ENCODE measurements around the gene HOXB9.
A peak's percentile ranks its signal among the peaks of the same experiment; 100 is the strongest.

HOXB9 gene

DNA sequence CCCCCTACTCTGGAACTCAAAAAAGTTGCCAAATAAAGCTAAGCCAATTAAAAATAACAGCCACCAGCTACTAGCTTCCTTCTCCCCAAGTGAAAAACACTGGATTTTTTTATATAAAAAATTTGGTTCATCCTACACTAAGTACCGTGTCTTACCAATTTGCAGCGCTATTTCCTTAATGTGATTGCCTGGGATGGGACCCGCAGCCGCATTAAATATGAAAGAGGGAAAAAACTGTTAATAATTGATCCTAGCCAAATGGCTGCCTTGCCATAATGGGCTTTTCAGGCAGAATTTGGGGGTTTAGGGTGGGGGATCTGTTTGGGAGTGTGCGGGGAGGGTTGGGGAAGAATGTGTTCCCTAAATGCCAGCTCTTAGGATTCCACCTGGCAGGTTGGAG is 2.0 kb downstream of the HOXB9 start:
- no peak for DNase-seq (ENCODE audit: low spot score)

GRCh38 chr17:48623583-48623982 is 2.6 kb downstream of the HOXB9 start:
- no peak for DNase-seq (ENCODE audit: low spot score)

DNA sequence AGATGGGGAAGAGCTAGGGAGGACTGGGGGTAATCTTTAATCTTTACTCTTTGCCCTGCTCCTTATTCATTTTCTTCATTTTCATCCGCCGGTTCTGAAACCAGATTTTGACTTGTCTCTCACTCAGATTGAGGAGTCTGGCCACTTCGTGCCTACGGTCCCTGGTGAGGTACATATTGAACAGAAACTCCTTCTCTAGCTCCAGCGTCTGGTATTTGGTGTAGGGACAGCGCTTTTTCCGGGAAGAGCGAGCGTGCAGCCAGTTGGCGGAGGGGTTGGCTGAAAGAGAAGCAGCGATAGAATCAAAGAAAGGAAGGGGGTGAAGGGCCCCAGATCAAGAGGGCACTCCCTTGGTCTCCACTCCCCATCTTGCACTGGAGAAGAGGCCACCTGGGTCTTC is 3.3 kb downstream of the HOXB9 start:
- no peak for DNase-seq (ENCODE audit: low spot score)

DNA sequence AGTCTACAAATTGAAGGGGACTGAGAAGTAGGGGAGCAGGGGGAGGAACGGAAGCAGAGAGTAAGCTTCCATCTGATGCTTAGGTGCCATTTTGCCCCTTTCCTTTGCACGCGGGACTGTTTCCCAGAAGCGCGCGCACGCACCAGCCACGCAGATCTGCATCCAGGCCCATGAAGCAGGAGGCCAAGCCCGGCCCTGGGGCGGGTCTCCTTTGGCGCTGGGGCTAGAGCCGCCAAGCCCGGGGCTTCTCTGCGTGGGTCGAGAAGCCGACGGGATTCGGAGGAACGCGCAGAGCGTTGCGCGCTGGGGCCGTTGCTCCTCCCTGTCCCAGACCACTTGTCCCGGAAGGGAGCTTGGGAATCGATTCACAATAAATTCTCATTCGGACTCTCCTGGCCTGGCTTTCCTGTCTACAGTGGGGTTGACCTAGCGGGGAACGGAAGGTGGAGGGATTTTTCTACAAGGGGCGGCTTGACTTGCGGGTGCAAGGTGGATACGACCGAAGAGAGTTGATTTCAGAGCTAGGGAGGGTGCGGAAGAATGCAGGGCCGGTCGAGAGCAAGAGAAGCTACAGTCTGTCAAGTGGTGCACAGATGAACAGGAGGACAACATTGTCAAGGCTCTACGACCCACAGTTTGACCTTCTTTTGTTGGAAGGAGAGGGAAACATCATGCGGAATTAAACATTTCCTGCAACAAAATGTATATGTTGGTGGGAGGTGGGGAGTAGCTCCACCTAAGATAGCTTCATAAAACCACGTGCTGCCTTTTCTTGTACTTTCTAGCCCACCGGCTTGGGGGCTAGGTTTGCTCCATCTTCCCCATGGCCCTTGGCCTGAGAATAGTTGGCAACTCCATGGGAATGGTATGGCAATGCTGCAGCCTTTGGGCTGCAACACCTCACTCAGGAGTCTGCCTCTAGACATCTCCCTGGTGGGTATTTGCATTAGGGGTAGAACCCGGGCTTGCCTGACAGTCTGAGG is 4.5 kb downstream of the HOXB9 start:
- no peak for DNase-seq (ENCODE audit: low spot score)

DNA sequence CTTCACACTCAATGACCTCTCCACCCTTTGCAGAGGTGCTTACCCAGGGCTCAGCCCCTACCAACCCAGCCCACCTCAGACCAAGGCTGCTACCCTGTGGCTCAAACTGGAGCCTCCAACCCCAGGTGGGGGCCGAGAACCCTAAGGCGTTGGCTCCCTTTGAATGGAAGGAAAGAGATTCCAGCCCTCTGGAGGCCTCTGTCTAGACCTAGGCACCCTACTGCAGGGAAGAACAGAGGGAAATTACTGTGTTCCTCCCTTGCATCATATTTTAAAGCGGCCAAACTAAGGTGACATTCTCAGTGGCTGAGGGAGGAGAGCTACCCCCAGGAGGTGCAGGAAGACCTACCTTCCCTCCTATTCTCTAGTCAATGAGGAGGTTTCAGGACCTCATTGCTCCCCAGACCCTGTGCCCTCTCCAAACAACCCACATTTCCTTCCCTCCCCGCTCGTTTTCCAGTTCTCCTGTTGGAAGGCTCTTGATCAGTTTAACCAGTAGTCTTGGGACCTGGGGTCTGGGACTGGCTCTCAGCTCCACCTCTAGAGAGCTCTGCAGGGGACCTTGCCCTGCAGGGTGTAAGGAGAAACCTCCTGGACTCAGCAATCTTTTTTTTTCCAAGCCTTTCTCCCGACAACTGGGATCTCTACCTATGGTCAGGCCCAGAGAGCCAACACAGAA is 5.6 kb downstream of the HOXB9 start:
- no peak for DNase-seq (ENCODE audit: low spot score)

DNA sequence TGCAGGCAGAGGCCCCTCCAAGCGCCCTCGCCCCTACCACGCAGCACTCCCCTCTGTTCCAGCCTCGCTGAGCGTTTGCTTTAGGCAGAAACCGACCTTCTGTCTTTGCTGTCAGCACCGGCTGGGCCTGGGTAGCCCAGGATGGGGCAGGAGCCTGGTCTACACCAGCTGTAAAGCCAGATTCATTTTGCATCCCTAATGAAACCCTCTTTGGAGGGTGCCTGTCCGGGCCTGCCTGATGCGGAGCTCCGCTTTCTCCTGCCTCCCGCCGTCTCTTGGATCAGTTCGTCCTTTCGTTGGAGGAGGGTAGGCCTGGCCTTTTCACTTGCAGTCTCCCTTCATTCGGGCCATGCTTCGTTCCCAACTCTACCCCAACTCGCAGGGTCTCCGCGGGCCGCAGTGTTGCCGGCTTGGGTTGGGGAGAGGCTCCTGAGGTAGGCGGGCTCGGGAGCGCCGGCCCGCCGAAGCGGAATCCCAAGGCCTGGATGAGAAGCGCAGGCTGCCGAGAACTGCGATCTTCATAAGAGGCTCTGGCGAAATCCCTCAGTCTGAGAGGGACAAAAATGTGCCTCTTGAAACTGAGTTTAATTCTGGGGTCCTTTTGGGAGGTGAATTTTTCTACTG is 6.2 kb downstream of the HOXB9 start:
- no peak for DNase-seq (ENCODE audit: low spot score)

DNA sequence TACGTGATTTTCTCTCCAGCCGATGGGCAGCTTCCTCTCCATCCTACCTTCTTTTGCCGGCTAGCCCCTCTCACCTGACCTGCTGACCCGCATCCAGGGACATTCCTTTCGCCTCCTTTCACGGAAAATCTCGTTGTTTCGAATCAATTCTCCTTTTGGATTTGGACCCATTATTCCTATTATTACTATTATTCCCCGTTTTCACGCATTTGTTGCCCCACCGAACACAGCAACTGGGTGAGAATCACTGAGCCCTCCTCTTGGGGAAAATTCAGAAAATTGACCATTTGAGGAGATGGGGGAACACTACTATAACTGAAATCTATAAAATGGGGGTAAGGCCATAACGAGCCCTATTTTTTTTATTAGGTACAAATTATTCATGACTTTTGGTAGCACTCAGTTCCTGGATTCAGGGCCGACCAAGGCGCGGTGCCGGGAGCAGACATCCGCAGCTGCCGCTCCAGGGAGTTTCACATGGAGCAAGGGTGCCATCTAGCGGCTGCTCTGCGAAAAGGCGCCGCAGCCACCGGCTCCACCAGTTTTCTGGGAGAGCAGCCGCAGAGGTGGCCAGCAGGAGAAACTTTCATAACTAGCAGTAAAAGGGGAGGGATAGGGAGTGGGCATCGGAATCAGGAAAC is 7.8 kb downstream of the HOXB9 start:
- peak; percentile 90 for DNase-seq (ENCODE audit: low spot score)

DNA sequence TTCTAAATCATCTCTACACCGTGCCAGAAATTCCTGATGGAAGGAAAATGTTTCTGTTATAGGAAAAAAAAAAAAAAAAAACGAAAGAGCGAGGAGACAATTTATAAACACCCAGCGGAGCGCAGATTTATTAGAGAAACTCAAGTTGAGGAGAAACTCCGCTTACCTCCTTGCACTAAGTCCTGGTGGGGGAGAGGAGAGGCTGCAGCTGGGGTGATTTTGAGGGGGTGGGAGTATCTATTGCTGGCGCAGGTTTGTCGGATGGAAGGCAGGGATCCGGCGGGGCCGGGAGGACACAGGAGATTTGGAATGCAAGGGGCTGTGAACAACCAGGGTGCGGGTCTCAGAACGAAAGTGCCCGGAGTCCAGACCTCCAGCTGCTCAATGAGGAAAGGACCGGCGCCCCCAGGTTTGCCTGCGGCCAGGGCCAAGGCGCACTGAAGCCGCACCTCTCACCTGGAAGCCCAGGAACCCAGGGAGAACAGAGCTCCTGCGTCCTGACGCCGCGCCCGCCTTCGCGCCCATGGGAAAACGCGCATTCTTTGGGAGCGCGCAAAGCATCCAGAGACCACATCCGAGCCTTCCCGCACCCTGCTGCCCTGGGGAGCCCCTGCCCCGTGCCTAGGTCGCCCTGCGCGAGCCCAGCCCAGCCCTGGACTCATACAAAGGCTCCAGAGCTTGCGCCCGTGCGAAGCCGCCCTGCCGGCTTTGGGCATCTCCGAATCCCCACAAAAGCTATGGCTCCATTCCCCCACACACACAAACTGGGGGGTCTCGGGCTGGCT is 8.5 kb downstream of the HOXB9 start:
- DNase-seq (ENCODE audit: low spot score): no peak

DNA sequence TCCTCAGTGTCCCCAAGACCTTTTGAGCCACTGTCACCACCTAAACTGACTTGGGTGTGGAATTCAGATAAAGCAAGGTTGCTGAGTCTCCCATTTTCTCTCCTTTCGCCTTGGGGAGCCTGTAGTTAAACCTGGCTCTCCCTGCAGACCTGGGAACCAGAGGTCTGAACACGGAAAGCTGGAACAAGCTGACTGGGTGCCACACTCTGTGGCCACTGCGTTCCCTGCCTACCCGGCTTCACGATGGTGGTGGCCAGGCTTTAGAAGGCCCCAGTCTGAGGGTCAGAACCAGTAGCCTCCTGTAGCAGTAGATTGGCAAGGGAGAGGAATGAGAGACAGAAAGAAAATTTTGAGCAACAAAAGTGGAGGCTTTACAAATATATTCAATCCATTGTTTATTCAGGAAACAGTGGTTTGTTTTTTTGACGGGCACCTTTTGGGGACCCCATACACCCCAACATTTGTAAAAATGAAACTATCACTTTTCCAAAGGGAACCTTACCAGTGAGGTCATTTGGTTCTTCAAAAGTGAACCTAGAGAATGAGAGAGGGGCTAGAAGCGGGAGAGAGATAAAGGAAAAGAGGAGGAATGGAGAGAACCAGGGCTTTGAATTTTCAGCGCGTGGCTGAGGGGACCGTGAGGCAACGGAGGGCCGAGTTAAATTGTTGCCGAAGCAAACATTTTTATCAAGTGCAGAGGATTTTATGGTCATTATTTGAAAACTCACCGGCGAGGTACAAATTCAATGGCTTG is 9.3 kb downstream of the HOXB9 start:
- no peak for DNase-seq (ENCODE audit: low spot score)

- DNase-seq (ENCODE audit: low spot score): no peak
Measured at GRCh38 chr17:48615963-48616716, 10.0 kb downstream of the HOXB9 start.

DNA sequence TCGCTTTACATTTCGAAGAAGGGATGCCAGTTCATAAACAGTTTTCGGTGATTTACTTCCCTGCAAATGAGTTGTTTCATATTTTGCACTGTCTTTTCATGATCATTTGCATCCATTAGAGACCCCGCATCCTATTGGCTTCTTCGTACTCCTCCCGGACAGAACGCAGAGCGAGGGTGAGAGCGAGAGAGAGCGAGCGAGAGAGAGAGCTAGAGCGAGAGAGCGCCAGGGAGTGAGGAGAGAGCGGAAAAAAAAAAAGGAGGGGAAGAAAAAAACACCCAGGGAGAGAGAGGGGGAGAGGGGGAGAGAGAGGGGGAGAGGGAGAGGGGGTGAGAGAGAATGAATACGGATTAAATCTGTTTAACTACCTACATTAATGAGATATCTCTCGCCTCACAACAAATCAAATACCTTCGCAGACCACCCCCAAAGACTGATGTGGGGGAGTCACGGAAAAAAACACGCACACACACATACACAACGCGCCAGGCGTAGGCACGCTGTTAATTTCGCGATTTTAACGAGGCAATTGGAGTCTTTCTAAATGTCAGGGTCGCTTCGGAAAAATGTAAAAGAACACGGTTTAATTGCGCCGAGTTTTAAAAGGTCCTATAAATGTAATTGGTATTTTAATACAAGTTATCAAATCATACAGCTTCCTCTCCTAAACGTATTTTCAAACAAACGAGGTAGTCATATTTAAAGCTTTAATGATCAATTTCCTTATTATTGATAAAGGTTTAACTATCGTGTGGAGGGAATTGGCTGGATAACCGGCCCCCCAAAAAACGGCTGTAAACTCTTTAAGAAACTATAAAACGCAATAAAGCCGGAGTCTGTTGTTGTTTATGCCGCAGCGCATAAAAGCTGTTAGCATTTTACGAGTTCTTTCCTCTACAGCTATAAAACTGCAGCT is 10.9 kb downstream of the HOXB9 start, which contains the start of gene HOXB8:
HOXB8 (minus strand) TSS at position 246 of the 916 bp plus-strand sequence. CDS start 588 bp downstream, outside the sequence.
- no peak for DNase-seq (ENCODE audit: low spot score)

DNA sequence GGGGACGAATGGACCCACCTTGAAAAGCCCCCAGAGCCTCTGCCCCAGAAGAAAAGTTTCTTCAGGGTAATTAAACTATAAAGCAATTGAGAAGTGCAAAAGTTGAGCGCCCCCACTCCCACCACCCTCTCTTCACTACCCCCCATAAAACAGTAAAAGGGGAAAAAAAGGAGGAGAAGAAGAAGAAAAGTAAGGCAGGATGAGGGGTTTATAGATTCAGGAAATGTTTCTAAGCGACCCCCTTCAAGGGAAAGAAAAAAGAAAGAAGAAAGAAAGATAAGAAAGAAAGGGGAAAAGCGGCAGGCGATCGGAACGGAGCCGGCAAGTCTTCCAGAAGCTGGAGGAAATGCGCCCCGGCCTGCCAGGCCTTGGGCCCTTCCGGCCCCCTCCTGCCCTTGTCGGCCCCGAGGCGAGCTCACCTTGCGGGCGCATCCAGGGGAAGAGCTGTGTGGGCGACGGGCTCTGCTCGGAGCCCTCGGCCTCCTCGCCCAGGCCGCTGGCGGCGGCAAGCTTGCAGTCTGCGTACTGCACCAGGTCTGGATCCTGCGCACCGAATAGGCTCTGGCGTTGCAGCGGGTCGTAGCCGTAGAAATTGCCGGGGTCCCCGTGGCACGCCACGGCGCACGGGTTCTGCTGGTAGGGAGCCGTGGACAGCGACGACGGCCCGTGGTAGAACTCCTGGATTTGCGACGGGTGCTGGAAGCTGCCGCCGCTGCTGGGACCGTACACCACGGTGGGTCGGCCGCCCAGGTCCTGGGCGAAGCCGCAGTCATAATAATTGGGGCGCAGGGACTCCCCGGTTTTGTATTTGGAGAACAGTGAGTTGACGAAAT is 12.1 kb downstream of the HOXB9 start:
- DNase-seq (ENCODE audit: low spot score): no peak

DNA sequence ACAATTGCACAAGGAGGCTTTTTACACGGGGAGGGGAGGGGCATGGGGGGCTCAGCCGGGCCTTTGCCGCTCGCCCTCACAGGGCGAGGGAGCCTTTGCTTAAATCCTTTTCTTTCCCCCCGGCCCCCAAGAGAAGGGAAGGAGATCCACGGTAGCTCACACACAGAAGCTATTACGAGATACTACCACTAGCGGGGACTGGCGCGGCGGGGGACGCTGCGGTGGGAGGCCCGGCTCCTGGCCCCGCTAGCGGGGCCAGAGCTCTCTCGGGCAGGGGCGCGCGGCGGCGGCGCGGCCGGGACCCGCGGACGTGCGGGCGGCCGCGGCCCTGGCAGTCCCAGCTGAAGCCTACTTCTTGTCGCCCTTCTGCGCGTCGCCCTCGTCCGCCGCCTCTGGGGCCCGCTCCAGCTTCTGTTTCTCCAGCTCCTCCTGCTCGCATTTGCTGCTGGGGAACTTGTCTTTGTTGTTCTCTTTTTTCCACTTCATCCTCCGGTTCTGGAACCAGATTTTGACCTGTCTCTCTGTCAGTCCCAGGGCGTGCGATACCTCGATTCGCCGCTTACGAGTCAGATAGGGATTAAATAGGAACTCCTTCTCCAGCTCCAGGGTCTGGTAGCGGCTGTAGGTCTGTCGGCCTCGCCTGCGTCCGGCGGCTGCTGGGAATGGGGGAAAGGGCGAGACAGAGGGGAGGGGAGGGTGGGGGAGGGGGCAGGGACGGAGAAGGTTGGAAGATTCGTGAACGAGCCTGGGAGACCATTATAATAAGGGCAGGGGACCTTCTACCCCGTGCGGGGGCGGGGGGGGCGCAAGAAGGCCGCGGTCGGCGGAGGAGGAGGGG is 13.1 kb downstream of the HOXB9 start:
- DNase-seq (ENCODE audit: low spot score): no peak

GRCh38 chr17:48612456-48612853 is 13.7 kb downstream of the HOXB9 start:
- DNase-seq (ENCODE audit: low spot score): no peak

DNA sequence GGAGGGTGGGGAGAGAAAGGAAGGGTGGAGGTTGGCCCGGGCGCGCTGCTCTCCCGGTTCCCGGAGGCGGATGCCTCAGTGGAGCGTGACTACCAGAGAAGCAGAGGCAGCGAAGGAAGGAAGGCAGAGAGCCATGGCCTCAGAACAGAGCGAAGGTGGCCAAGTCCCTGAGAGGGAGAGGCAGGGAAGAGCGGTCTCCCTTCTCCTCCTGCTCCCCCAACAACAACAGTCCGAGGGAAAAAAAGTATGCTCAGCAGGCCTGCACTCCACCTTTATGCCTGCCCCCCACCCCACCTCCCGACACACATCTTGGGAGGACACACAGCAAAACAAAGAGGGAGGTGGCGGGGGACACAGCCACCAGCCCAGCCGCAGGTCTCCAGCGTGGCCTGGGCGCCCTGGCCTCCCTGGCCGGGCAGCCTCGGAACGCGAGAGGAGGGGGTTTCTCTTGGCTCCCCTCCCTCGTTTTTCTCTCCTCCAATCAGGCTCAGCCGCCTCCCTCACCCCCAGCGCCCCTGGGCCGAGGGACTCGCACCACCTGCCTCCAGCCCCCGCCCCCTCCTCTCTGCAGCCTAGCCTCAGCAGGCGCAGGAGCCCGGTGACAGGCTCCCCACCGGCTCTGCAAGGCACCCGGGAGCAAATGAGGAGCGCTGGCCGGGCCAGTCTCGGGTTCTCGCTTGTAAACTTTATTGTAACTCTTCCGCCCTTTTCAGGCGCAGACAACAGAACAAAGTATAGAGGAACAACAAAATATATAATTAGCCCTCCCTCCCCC is 14.3 kb downstream of the HOXB9 start:
- DNase-seq (ENCODE audit: low spot score): no peak

GRCh38 chr17:48611213-48611612 is 14.9 kb downstream of the HOXB9 start:
- no peak for DNase-seq (ENCODE audit: low spot score)

Measured in left forelimb (tissue), 1 donor.